OCI-LY3 (cell line): ENCODE data around the gene TMEM144.

Experiments
- EZH2phosphoT487 ChIP-seq: fragments of 200-600 bp; shearing (Covaris generic); IDR thresholded peaks from 2 replicates; pipeline ENCODE4 v1.6.1; 2018; ENCODE audit warnings: antibody characterized with exemption, mixed run types, low read depth
- TF ChIP-seq, protein P1 (sequence below): fragments of 200-600, 300-600 bp; sonication (generic); IDR thresholded peaks from 2 replicates; pipeline ENCODE4 v1.5.1; 2014; ENCODE audit warnings: antibody characterized with exemption, low read length, low read depth

DNA sequence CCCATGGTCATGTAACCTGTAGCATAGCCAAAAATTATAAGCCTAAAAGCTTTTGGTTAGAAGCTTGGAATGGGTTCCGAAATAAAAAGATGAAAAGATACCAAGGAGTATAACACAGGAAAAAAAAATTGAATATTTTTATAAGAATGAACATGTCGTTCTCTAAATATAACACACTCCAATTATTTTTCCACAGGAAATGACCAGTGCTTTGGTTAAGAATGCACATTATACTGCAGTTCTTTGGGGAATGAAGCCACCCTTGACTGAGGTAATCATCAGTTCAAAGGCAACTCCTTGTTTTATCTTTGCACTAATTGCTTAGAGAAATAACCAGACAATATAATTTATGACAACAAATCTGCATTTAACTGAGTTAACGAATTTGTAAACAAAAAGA is 30.8 kb upstream of the TMEM144 start:
- TF ChIP-seq, protein P1, sequence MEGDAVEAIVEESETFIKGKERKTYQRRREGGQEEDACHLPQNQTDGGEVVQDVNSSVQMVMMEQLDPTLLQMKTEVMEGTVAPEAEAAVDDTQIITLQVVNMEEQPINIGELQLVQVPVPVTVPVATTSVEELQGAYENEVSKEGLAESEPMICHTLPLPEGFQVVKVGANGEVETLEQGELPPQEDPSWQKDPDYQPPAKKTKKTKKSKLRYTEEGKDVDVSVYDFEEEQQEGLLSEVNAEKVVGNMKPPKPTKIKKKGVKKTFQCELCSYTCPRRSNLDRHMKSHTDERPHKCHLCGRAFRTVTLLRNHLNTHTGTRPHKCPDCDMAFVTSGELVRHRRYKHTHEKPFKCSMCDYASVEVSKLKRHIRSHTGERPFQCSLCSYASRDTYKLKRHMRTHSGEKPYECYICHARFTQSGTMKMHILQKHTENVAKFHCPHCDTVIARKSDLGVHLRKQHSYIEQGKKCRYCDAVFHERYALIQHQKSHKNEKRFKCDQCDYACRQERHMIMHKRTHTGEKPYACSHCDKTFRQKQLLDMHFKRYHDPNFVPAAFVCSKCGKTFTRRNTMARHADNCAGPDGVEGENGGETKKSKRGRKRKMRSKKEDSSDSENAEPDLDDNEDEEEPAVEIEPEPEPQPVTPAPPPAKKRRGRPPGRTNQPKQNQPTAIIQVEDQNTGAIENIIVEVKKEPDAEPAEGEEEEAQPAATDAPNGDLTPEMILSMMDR, result no peak
- TF ChIP-seq EZH2phosphoT487, result no peak
